ENCODE measurements around the gene COX15.
A peak's percentile ranks its signal among the peaks of the same experiment; 100 is the strongest.
"Not testable (repeated sequence)": the region's sequence is repeated elsewhere in the genome, so short reads cannot be mapped to it uniquely, and the experiment has no call there.

COX15 gene

DNA sequence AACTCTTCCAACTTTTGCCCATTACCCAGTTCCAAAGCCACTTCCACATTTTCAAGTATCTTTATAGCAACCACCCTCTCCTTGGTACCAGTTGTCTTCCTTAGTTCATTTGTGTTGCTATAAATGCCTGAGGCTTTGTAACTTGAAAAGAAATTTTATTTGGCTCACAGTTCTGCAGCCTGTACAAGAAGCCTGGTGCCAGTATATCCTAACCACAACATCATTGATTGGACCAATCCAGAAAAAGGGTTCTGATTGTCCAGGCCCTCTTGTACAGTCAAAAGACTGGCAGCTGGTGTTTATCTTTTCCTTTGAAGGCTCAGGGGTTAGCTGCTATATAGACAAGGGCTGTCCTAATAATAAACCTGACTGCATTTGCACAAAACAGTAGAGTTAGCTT, 29.4 kb upstream of the COX15 start:
- DNase-seq (ENCODE audit: low read depth) = no peak
- Histone ChIP-seq H3K4me3 (ENCODE audit: low read length) (no peak overlapping the region), H3K9me3 (ENCODE audit: control insufficient read depth, low read length) (peaks cover 5% of the 10 kb centered on the region), H3K27me3 (replicated peaks; ENCODE audit: control insufficient read depth, insufficient read depth, low read length) (no peaks in the 10 kb centered on the region), H3K9ac (ENCODE audit: low read length) (peak overlapping the region; percentile 44), H3K4me1 (ENCODE audit: control insufficient read depth, insufficient read depth, low read length) (peaks cover 40% of the 10 kb centered on the region), H3K36me3 (ENCODE audit: control insufficient read depth, insufficient read depth, low read length, severe bottlenecking) (peaks cover 51% of the 10 kb centered on the region)

DNA sequence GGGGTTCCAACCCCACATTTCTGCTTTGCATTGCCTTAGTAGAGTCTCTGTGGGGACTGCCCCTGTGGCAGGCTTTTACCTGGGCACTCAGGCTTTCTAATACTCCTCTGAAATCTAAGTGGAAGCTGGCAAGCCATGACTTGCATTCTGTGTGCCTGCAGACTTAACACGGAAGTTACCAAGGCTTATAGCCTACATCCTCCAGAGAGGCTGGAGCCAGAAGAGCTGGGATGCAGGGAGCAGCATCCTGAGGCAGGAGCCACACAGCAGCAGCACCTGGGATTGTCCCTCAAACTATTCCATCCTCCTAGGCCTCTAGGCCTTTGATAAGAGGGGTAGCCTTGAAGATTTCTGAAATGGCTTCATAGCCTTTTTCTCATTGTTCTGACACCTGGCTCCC, 28.4 kb upstream of the COX15 start:
- Histone ChIP-seq H3K9me3 (ENCODE audit: control insufficient read depth, low read length) (peaks cover 5% of the 10 kb centered on the region), H3K4me3 (ENCODE audit: low read length) (no peak overlapping the region), H3K27me3 (replicated peaks; ENCODE audit: control insufficient read depth, insufficient read depth, low read length) (no peaks in the 10 kb centered on the region), H3K4me1 (ENCODE audit: control insufficient read depth, insufficient read depth, low read length) (peaks cover 45% of the 10 kb centered on the region), H3K9ac (ENCODE audit: low read length) (peak overlapping the region; percentile 44), H3K36me3 (ENCODE audit: control insufficient read depth, insufficient read depth, low read length, severe bottlenecking) (peaks cover 62% of the 10 kb centered on the region)
- DNase-seq (ENCODE audit: low read depth) = no peak

DNA sequence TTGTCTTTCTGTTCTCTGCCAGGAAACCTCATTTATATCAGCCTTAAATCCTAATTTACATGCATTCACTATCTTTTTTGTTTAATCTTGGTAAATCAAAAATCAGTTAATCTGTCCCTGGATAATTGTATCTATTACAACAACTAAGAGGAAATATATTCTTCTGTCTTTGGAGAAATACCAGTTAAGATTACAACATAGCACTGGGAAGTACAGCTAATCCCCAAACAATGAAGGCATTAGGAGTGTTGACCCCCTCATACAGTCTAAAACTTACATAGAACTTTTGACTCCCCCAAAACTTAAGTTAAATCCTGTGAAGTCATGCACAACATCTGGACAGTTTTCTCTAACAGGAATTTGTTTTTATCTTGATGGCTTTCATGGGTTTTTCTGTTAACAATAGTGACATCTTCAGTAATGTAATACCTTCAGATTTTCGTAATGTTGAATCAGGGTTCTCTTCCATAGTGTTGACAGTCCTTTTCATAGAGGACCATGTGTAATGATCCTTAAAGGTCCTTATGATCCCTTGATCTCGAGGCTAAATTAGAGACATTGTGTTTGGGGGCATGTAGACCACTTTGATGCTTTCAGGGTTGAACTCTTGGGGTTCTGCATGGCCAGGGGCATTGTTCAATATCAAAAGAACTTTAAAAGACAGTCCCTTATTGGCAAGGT, 26.4 kb upstream of the COX15 start:
- Histone ChIP-seq H3K36me3 (ENCODE audit: control insufficient read depth, insufficient read depth, low read length, severe bottlenecking) (peaks cover 75% of the 10 kb centered on the region), H3K4me1 (ENCODE audit: control insufficient read depth, insufficient read depth, low read length) (peaks cover 52% of the 10 kb centered on the region), H3K27me3 (replicated peaks; ENCODE audit: control insufficient read depth, insufficient read depth, low read length) (no peaks in the 10 kb centered on the region), H3K9ac (ENCODE audit: low read length) (peak overlapping the region; percentile 82), H3K4me3 (ENCODE audit: low read length) (peak overlapping the region; percentile 16), H3K9me3 (ENCODE audit: control insufficient read depth, low read length) (no peaks in the 10 kb centered on the region)
- peak; percentile 84 for DNase-seq (ENCODE audit: low read depth)

DNA sequence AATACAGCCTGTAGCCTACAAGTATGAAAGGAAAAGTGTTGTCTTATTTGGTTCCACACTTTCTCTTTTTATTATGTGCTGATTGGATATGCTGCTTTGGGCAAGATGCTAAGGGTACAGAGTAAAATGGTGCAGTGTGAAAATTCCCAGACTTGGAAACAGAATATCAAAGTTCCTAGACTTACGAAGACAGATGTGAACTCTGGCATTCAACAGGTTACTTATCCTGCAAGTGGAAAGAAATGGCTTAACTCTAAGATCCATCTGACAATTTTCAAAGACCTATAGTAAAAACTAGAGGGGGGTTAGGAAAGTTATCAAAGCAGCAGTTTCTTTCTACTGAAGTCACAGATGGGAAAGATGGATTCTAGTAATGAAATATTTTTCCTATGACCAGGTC, 24.2 kb upstream of the COX15 start:
- no peaks in the 10 kb centered on the region for H3K27me3 ChIP-seq (replicated peaks; ENCODE audit: control insufficient read depth, insufficient read depth, low read length)
- peaks cover 45% of the 10 kb centered on the region for H3K4me1 ChIP-seq (ENCODE audit: control insufficient read depth, insufficient read depth, low read length)
- H3K36me3 ChIP-seq (ENCODE audit: control insufficient read depth, insufficient read depth, low read length, severe bottlenecking) = peaks cover 89% of the 10 kb centered on the region
- H3K9me3 ChIP-seq (ENCODE audit: control insufficient read depth, low read length) = no peaks in the 10 kb centered on the region
- no peak for DNase-seq (ENCODE audit: low read depth)
- H3K9ac ChIP-seq (ENCODE audit: low read length) = peak overlapping the region; percentile 23
- no peak overlapping the region for H3K4me3 ChIP-seq (ENCODE audit: low read length)

DNA sequence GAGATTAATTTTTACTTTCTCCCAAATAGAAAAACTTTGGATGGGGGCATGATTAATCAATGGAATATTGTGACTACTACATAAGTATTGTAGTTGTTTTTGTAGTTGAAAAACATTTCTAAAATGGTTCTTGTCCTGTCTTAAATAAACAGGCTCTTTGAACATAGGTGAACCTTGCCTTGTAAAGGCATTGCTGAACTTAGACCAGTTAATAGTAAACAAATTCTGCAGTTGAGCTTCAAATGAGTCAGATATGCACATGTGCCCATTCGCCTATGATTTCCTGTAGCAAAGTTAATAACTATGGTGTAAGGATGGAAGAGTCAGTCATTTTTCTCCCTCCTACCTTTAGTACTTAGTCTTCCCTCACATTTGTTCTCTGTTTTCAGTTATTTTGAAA, 22.7 kb upstream of the COX15 start:
- H3K36me3 ChIP-seq (ENCODE audit: control insufficient read depth, insufficient read depth, low read length, severe bottlenecking) = peaks cover 89% of the 10 kb centered on the region
- DNase-seq (ENCODE audit: low read depth) = no peak

DNA sequence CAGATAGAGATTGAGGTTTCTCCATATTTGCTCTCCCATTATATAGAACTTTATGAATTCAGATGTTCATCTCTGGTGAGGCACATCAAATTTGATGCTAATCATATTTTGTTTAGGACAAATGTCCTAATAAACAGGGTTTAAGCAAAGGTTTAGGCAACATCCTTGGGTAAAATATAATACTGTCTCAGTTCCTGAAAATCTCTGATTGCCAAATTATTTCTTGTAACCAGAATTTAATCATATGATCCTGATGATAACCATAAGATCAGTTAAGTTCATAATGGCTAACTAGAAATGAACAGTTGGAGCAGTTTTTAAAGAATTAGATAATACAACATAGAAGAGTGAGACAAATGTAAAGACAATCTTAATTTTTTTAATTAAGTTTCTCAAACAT, 18.7 kb upstream of the COX15 start:
- Histone ChIP-seq H3K27me3 (replicated peaks; ENCODE audit: control insufficient read depth, insufficient read depth, low read length) (no peaks in the 10 kb centered on the region), H3K4me1 (ENCODE audit: control insufficient read depth, insufficient read depth, low read length) (peaks cover 41% of the 10 kb centered on the region), H3K36me3 (ENCODE audit: control insufficient read depth, insufficient read depth, low read length, severe bottlenecking) (peaks cover 100% of the 10 kb centered on the region), H3K9me3 (ENCODE audit: control insufficient read depth, low read length) (no peaks in the 10 kb centered on the region), H3K4me3 (ENCODE audit: low read length) (no peak overlapping the region), H3K9ac (ENCODE audit: low read length) (no peak overlapping the region)
- no peak for DNase-seq (ENCODE audit: low read depth)

More for the DNA sequence above, 22.7 kb upstream of the COX15 start:
- no peak overlapping the region for H3K4me3 ChIP-seq (ENCODE audit: low read length)
- H3K9me3 ChIP-seq (ENCODE audit: control insufficient read depth, low read length) = no peaks in the 10 kb centered on the region
- peak overlapping the region; percentile 17 for H3K9ac ChIP-seq (ENCODE audit: low read length)
- peaks cover 42% of the 10 kb centered on the region for H3K4me1 ChIP-seq (ENCODE audit: control insufficient read depth, insufficient read depth, low read length)
- no peaks in the 10 kb centered on the region for H3K27me3 ChIP-seq (replicated peaks; ENCODE audit: control insufficient read depth, insufficient read depth, low read length)

DNA sequence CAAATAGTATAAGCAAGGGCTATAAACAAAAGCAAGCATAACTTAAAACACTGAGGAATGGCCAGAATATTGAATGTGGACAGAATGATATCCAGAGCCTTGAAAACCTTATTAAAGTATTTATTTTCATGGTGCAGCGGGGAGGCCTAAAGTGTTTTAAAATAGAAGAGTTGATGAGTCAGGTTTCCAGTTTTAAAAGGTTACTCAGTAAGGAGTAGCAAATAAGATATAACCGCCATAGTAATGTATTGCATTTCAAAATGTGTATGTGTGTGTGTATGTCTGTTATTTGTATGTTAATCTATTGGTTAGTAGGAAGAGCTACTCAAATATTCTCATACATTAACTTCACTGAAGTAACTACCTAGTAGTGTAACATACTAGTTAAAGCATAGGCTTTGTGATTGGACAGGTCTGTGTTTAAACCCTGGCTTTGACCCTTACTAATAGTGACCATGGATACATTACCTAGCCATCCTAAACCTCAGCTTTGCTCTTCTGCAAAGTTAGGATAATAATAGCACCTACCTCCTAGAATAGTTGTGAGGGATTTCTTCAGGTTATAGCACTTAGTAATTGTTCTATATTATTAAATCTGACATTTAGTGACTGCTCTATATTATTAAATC, 17.0 kb upstream of the COX15 start:
- Histone ChIP-seq H3K9ac (ENCODE audit: low read length) (peak overlapping the region; percentile 54), H3K36me3 (ENCODE audit: control insufficient read depth, insufficient read depth, low read length, severe bottlenecking) (peaks cover 100% of the 10 kb centered on the region), H3K27me3 (replicated peaks; ENCODE audit: control insufficient read depth, insufficient read depth, low read length) (no peaks in the 10 kb centered on the region), H3K4me3 (ENCODE audit: low read length) (no peak overlapping the region), H3K4me1 (ENCODE audit: control insufficient read depth, insufficient read depth, low read length) (peaks cover 35% of the 10 kb centered on the region), H3K9me3 (ENCODE audit: control insufficient read depth, low read length) (no peaks in the 10 kb centered on the region)
- DNase-seq (ENCODE audit: low read depth) = no peak

DNA sequence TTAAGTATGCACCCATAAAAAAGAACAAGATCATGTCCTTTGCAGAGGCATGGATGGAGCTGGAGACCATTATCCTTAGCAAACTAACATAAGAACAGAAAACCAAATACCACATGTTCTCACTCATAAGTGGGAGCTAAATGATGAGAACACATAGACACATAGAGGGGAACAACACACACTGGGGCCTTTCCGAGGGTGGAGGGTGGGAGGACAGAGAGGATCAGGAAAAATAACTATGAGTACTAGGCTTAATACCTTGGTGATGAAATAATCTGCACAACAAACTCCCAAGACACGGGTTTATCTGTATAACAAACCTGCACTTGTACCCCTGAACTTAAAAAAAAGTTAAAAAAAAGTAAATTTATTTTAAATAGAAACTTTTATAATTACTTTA, 14.2 kb upstream of the COX15 start:
- H3K4me1 ChIP-seq (ENCODE audit: control insufficient read depth, insufficient read depth, low read length) = peaks cover 62% of the 10 kb centered on the region
- peaks cover 92% of the 10 kb centered on the region for H3K36me3 ChIP-seq (ENCODE audit: control insufficient read depth, insufficient read depth, low read length, severe bottlenecking)
- not testable (repeated sequence) for H3K9me3 ChIP-seq (ENCODE audit: control insufficient read depth, low read length); H3K27me3 ChIP-seq (replicated peaks; ENCODE audit: control insufficient read depth, insufficient read depth, low read length); DNase-seq (ENCODE audit: low read depth); H3K4me3 ChIP-seq (ENCODE audit: low read length)
- peak overlapping the region; percentile 21 for H3K9ac ChIP-seq (ENCODE audit: low read length)

DNA sequence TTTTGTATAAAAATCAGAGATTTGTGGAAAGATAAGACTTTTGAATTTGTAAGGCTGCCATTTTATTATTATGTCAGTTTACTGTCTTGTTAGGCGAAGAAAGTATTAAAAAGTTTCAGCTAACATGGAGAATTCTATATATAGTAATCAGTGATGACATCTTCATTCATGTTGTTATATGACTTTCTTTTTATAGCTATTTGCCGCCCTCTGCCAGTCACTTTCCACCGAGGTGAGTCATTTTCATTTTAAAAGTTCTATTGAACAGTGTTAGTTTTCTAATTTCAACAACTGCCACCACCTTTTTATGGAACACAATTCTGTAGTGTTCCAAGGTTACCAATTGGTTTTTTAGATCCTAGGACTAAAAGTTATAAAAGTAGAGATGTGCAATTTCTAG, 11.9 kb upstream of the COX15 start:
- peak overlapping the region; percentile 51 for H3K4me3 ChIP-seq (ENCODE audit: low read length)
- peaks cover 68% of the 10 kb centered on the region for H3K4me1 ChIP-seq (ENCODE audit: control insufficient read depth, insufficient read depth, low read length)
- H3K27me3 ChIP-seq (replicated peaks; ENCODE audit: control insufficient read depth, insufficient read depth, low read length) = no peaks in the 10 kb centered on the region
- DNase-seq (ENCODE audit: low read depth) = no peak
- peaks cover 11% of the 10 kb centered on the region for H3K9me3 ChIP-seq (ENCODE audit: control insufficient read depth, low read length)
- H3K36me3 ChIP-seq (ENCODE audit: control insufficient read depth, insufficient read depth, low read length, severe bottlenecking) = peaks cover 90% of the 10 kb centered on the region
- H3K9ac ChIP-seq (ENCODE audit: low read length) = peak overlapping the region; percentile 94

DNA sequence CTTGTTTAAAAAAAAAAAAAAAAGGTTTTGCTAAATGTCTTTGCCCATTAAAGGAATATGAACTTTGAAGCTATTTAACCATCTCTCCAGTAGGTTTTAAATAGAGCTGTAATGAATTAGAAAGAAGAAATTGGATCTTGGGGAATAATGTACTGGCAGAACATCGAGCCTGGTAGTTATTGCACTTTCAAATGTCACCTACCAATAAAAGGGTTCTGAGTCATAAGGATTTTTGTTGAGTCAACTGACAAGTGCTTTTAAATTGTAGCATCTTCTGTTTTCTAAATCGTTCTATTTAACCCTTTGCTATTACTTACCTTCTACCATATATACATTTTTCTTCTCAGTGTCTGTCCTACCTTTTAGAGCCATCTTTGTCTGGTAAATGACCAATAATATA, 10.8 kb upstream of the COX15 start:
- peaks cover 88% of the 10 kb centered on the region for H3K36me3 ChIP-seq (ENCODE audit: control insufficient read depth, insufficient read depth, low read length, severe bottlenecking)
- peak; percentile 78 for DNase-seq (ENCODE audit: low read depth)
- peak overlapping the region; percentile 62 for H3K4me3 ChIP-seq (ENCODE audit: low read length)
- peak overlapping the region; percentile 94 for H3K9ac ChIP-seq (ENCODE audit: low read length)
- H3K9me3 ChIP-seq (ENCODE audit: control insufficient read depth, low read length) = peaks cover 11% of the 10 kb centered on the region
- no peaks in the 10 kb centered on the region for H3K27me3 ChIP-seq (replicated peaks; ENCODE audit: control insufficient read depth, insufficient read depth, low read length)
- peaks cover 66% of the 10 kb centered on the region for H3K4me1 ChIP-seq (ENCODE audit: control insufficient read depth, insufficient read depth, low read length)

DNA sequence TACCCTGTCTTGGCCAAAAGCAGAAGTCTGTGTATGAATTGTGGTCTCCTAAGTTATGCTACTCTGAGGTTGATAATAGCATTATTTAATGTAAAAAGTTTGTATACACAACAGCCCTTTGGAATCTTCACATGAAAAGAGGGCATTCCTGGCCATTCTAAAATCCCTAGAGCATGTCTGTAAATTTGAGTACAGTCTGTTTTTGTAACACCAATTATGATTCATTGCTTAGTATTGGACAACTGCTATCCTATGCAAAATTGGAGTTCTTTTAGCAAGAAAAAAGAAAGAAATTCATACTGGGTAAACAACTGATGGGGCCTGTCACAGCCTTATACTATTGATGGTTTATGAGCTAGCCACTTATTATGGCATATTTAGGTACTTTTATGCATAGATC, 10.3 kb upstream of the COX15 start:
- H3K4me3 ChIP-seq (ENCODE audit: low read length) = peak overlapping the region; percentile 62
- DNase-seq (ENCODE audit: low read depth) = peak; percentile 86
- H3K4me1 ChIP-seq (ENCODE audit: control insufficient read depth, insufficient read depth, low read length) = peaks cover 70% of the 10 kb centered on the region
- no peaks in the 10 kb centered on the region for H3K27me3 ChIP-seq (replicated peaks; ENCODE audit: control insufficient read depth, insufficient read depth, low read length)
- peak overlapping the region; percentile 94 for H3K9ac ChIP-seq (ENCODE audit: low read length)
- H3K9me3 ChIP-seq (ENCODE audit: control insufficient read depth, low read length) = peaks cover 11% of the 10 kb centered on the region
- H3K36me3 ChIP-seq (ENCODE audit: control insufficient read depth, insufficient read depth, low read length, severe bottlenecking) = peaks cover 88% of the 10 kb centered on the region

All from adipocyte (in vitro differentiated cells).